HL-60 (cell line): ENCODE data around the gene RNF5.

Experiments
- DNase-seq, 2 experiments: peaks; one replicate each; pipeline ENCODE4 v3.0.0-alpha.2; 2010 to 2020; ENCODE audit warnings: low read depth in 1 of 2, low spot score in 1 of 2
- H3K27ac ChIP-seq: fragments of 250-450 bp; sonication (Bioruptor Pico); replicated peaks from 2 replicates; pipeline ENCODE4 v1.5.1; 2020; ENCODE audit warnings: mild to moderate bottlenecking, moderate library complexity
- H3K27me3 ChIP-seq: fragments of 250-450 bp; sonication (Bioruptor Pico); 2 replicates; pipeline ENCODE4 v1.5.1; 2021; ENCODE audit warnings: mild to moderate bottlenecking, moderate library complexity; ENCODE audit not compliant: insufficient read depth, poor library complexity, severe bottlenecking
- H3K4me3 ChIP-seq: replicated peaks from 2 replicates; pipeline ENCODE4 v1.5.1; 2011; ENCODE audit warnings: mild to moderate bottlenecking, control low read depth, low read length; ENCODE audit not compliant: insufficient read depth
- CTCF ChIP-seq: IDR thresholded peaks from one replicate; pipeline ENCODE4 v1.5.1; 2011; ENCODE audit warnings: low read length, control low read depth, inconsistent platforms; ENCODE audit not compliant: insufficient read depth
- GABPA ChIP-seq: IDR thresholded peaks from 2 replicates; pipeline ENCODE4 v1.6.1; 2012; ENCODE audit warnings: low read depth
- POLR2AphosphoS5 ChIP-seq: IDR thresholded peaks from 2 replicates; pipeline ENCODE4 v1.6.1; 2012; ENCODE audit warnings: low read depth
- REST ChIP-seq: IDR thresholded peaks from 2 replicates; pipeline ENCODE4 v1.6.1; 2012; ENCODE audit warnings: low read depth; ENCODE audit not compliant: insufficient replicate concordance
- SPI1 ChIP-seq: IDR thresholded peaks from 2 replicates; pipeline ENCODE4 v1.6.1; 2012; ENCODE audit warnings: low read depth, mild to moderate bottlenecking, borderline replicate concordance

RNF5 gene

GRCh38 chr6:32178547-32179440 lies 589 bp downstream of the RNF5 start:
- peak overlapping the region; percentile 86 for H3K27ac ChIP-seq
- no peak for DNase-seq

GRCh38 chr6:32179766-32180405 lies 1.7 kb downstream of the RNF5 start:
- DNase-seq = no peak
- Histone ChIP-seq H3K4me3 (no peak overlapping the region), H3K27me3 (no peaks in the 10 kb centered on the region), H3K27ac (no peak overlapping the region)
- no peak for TF ChIP-seq CTCF
- no peak for TF ChIP-seq GABPA
- no peak for TF ChIP-seq REST
- TF ChIP-seq POLR2AphosphoS5 = no peak
- TF ChIP-seq SPI1 = no peak

More at GRCh38 chr6:32178547-32179440, 589 bp downstream of the RNF5 start:
- Histone ChIP-seq H3K4me3 (peak overlapping the region; percentile 67), H3K27me3 (no peaks in the 10 kb centered on the region)
- TF ChIP-seq REST (no peak), POLR2AphosphoS5 (no peak; the same call in 1 of the 2 replicates), SPI1 (no peak), GABPA (no peak), CTCF (no peak)

- no peaks in the 10 kb centered on the region for H3K27me3 ChIP-seq
- no peak overlapping the region for H3K27ac ChIP-seq
- TF ChIP-seq SPI1 (no peak), POLR2AphosphoS5 (no peak), GABPA (no peak), CTCF (no peak), REST (no peak)
- no peak for DNase-seq
- no peak overlapping the region for H3K4me3 ChIP-seq
These were observed 3.0 kb downstream of the RNF5 start for GRCh38 chr6:32181148-32181702.
